ENCODE measurements around the gene EFR3B. TPM values are rescaled to one million over a fixed set of nuclear protein-coding genes. Genes with fewer than 3 reads are reported as not detected.
A peak's percentile ranks its signal among the peaks of the same experiment; 100 is the strongest.

Gene EFR3B
- total RNA-seq, 1 donor from 2014 or later: 2.4 TPM

DNA sequence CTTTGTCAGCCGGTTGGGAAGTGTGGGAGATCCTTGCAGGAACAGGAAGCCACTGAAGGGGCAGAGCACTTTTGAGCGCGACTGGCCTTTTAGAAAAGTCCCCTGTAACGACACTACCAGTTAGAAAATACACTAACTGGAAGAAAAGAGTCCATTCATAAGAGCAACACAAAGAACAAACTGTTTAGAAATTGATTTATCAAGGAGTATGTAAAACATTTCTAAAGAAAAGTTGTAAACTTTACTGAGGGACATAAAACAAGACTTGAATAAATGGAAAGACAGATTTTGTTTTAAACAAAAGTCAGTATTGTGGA is 156.3 kb downstream of the EFR3B start:
- Mint-ChIP-seq H3K27ac (ENCODE audit: unreplicated experiment) (no peak overlapping the region), H3K27me3 (ENCODE audit: low read depth) (peaks cover 4% of the 10 kb centered on the region), H3K4me3 (ENCODE audit: unreplicated experiment) (no peak overlapping the region), H3K36me3 (ENCODE audit: low read depth) (no peaks in the 10 kb centered on the region), H3K4me1 (ENCODE audit: low read depth) (peaks cover 11% of the 10 kb centered on the region), H3K9me3 (ENCODE audit: low read depth) (no peaks in the 10 kb centered on the region)
- no peak for DNase-seq (ENCODE audit: low spot score)
- TF ChIP-seq, protein P1, sequence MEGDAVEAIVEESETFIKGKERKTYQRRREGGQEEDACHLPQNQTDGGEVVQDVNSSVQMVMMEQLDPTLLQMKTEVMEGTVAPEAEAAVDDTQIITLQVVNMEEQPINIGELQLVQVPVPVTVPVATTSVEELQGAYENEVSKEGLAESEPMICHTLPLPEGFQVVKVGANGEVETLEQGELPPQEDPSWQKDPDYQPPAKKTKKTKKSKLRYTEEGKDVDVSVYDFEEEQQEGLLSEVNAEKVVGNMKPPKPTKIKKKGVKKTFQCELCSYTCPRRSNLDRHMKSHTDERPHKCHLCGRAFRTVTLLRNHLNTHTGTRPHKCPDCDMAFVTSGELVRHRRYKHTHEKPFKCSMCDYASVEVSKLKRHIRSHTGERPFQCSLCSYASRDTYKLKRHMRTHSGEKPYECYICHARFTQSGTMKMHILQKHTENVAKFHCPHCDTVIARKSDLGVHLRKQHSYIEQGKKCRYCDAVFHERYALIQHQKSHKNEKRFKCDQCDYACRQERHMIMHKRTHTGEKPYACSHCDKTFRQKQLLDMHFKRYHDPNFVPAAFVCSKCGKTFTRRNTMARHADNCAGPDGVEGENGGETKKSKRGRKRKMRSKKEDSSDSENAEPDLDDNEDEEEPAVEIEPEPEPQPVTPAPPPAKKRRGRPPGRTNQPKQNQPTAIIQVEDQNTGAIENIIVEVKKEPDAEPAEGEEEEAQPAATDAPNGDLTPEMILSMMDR (IDR thresholded peaks at IDR 0.05): no peak

DNA sequence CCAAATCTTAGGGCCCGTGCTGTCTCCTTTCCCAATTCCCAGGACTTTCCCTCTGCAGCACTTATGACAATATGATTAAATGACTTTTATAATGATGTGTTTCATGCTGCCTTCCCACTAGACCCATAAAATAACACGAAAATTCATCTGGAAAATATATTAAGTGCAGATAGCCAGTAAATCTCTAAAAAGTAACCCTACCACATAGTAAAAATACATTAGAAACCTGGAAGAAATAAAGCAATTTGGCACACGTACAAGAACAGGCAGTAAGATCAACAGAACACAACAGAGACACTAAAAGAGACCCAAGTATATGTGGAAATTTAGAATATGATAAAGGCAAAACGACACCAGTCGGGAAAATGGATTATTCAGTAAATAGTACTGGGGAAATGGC is 156.7 kb downstream of the EFR3B start:
- H3K27me3 Mint-ChIP-seq (ENCODE audit: low read depth): peaks cover 4% of the 10 kb centered on the region
- H3K4me1 Mint-ChIP-seq (ENCODE audit: low read depth): peaks cover 11% of the 10 kb centered on the region
- H3K27ac Mint-ChIP-seq (ENCODE audit: unreplicated experiment): no peak overlapping the region
- no peak overlapping the region for H3K4me3 Mint-ChIP-seq (ENCODE audit: unreplicated experiment)
- TF ChIP-seq, protein P1 (IDR thresholded peaks at IDR 0.05): no peak
- no peaks in the 10 kb centered on the region for H3K36me3 Mint-ChIP-seq (ENCODE audit: low read depth)
- DNase-seq (ENCODE audit: low spot score): no peak
- no peaks in the 10 kb centered on the region for H3K9me3 Mint-ChIP-seq (ENCODE audit: low read depth)

DNA sequence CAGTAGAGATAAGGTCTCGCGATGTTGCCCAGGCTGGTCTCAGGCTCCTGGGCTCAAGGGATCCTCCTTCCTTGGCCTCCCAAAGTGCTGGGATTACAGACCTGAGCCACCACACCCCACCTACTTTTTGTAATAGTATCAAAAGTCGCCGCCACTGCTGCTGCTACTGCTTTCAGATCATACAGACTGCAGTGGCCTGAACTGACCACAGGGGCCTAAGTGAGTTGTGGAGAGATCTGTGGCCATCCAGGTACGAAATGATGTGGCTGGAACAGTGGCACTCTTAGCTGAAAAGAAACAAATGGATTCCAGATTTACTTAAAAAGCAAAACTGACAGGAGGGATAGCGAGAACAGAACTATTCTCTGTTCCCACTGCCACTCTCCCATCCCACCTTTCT is 159.4 kb downstream of the EFR3B start:
- Mint-ChIP-seq H3K4me1 (ENCODE audit: low read depth) (peaks cover 9% of the 10 kb centered on the region), H3K27me3 (ENCODE audit: low read depth) (peaks cover 4% of the 10 kb centered on the region), H3K4me3 (ENCODE audit: unreplicated experiment) (no peak overlapping the region), H3K9me3 (ENCODE audit: low read depth) (no peaks in the 10 kb centered on the region), H3K36me3 (ENCODE audit: low read depth) (no peaks in the 10 kb centered on the region), H3K27ac (ENCODE audit: unreplicated experiment) (no peak overlapping the region)
- TF ChIP-seq, protein P1 (IDR thresholded peaks at IDR 0.05): peak; percentile 47
- DNase-seq (ENCODE audit: low spot score): no peak

DNA sequence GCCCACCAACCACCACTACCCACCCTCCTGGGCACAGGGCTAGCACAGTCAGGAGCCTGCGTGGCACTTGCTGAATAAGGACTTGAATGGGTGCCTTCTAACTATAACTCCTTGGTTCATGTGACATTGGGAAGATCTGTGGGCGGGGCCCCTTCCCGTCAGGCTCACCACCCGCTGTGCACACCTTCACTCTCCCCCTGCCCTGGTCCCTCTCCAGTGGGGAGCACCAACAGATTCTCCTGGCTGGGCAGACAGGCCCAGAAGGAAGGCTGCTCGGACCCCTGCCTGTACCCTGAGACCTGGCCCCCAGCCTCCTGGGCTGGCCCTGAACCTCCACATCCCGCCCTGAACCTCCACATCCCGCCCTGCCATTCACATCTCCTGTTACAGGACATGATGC is 159.9 kb downstream of the EFR3B start:
- no peaks in the 10 kb centered on the region for H3K9me3 Mint-ChIP-seq (ENCODE audit: low read depth)
- no peak overlapping the region for H3K4me3 Mint-ChIP-seq (ENCODE audit: unreplicated experiment)
- H3K27ac Mint-ChIP-seq (ENCODE audit: unreplicated experiment): no peak overlapping the region
- TF ChIP-seq, protein P1 (IDR thresholded peaks at IDR 0.05): no peak
- H3K4me1 Mint-ChIP-seq (ENCODE audit: low read depth): peaks cover 6% of the 10 kb centered on the region
- DNase-seq (ENCODE audit: low spot score): peak; percentile 72
- peaks cover 4% of the 10 kb centered on the region for H3K27me3 Mint-ChIP-seq (ENCODE audit: low read depth)
- H3K36me3 Mint-ChIP-seq (ENCODE audit: low read depth): no peaks in the 10 kb centered on the region

DNA sequence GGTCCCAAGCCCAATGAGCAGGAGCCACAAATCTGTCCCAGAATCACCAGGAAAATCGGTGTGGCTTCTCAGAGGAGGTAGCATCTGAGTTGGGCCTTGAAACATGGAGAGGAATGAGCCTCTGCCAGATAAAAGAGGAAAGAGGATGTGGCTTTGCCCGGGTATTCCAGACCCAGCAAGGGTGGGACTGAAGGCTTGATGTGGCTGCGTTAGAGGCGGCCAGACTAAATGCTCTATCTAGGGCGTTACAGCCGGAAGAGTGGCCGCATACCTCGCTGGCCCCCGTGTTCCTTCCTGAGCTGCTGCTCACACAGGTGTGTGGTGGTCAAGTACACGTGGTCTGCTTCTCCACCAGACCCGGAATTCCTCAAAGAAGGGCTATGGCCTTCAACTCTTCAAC is 160.4 kb downstream of the EFR3B start:
- TF ChIP-seq, protein P1 (IDR thresholded peaks at IDR 0.05): no peak

More for the DNA sequence above, 160.4 kb downstream of the EFR3B start:
- no peaks in the 10 kb centered on the region for H3K36me3 Mint-ChIP-seq (ENCODE audit: low read depth)
- H3K27me3 Mint-ChIP-seq (ENCODE audit: low read depth): peaks cover 4% of the 10 kb centered on the region
- no peak overlapping the region for H3K4me3 Mint-ChIP-seq (ENCODE audit: unreplicated experiment)
- H3K4me1 Mint-ChIP-seq (ENCODE audit: low read depth): peaks cover 6% of the 10 kb centered on the region
- H3K9me3 Mint-ChIP-seq (ENCODE audit: low read depth): no peaks in the 10 kb centered on the region
- DNase-seq (ENCODE audit: low spot score): no peak
- H3K27ac Mint-ChIP-seq (ENCODE audit: unreplicated experiment): no peak overlapping the region

Data from chondrocyte (in vitro differentiated cells).